ENCODE measurements around the gene TCEA2. TPM values are rescaled to one million over a fixed set of nuclear protein-coding genes. Genes with fewer than 3 reads are reported as not detected.
"Not testable (repeated sequence)": the region's sequence is repeated elsewhere in the genome, so short reads cannot be mapped to it uniquely, and the experiment has no call there.

Gene TCEA2
- polyA plus RNA-seq, 1 experiment: 34.2 TPM

- H3K4me3 ChIP-seq (ENCODE audit: low read depth, low read length): no peak overlapping the region
- H3K36me3 ChIP-seq (ENCODE audit: control insufficient read depth, insufficient read depth, low read length): no peaks in the 10 kb centered on the region
- POLR2A ChIA-PET: no interaction called here
- no peak for TF ChIP-seq CTCF (IDR thresholded peaks at IDR 0.05; ENCODE audit: insufficient read depth, low read depth, low read length)
- H3K27me3 ChIP-seq (ENCODE audit: control insufficient read depth, insufficient read depth, low read length): no peaks in the 10 kb centered on the region
- CTCF ChIA-PET: interaction anchor here (1.2 to 1.6 kb wide), 2 partner anchors 32 to 805 kb away, joined by 3 to 4 read pairs; partner anchors contain the start of gene LKAAEAR1
- no peak for DNase-seq (ENCODE audit: low read depth)
Measured at GRCh38 chr20:64115171-64115911, 52.3 kb downstream of the TCEA2 start.

GRCh38 chr20:64116016-64116415, 53.0 kb downstream of the TCEA2 start:
- DNase-seq (ENCODE audit: low read depth): no peak
- H3K36me3 ChIP-seq (ENCODE audit: control insufficient read depth, insufficient read depth, low read length): no peaks in the 10 kb centered on the region
- TF ChIP-seq CTCF (IDR thresholded peaks at IDR 0.05; ENCODE audit: insufficient read depth, low read depth, low read length): no peak
- H3K4me3 ChIP-seq (ENCODE audit: low read depth, low read length): no peak overlapping the region
- ChIA-PET CTCF (interaction anchor here (1.2 to 1.6 kb wide), 2 partner anchors 32 to 806 kb away, joined by 3 to 4 read pairs; partner anchors contain the start of gene LKAAEAR1), POLR2A (no interaction called here)
- no peaks in the 10 kb centered on the region for H3K27me3 ChIP-seq (ENCODE audit: control insufficient read depth, insufficient read depth, low read length)

GRCh38 chr20:64116541-64117431, 53.8 kb downstream of the TCEA2 start:
- H3K27me3 ChIP-seq (ENCODE audit: control insufficient read depth, insufficient read depth, low read length): peaks cover 2% of the 10 kb centered on the region; the same call in 1 of the 2 replicates
- no peaks in the 10 kb centered on the region for H3K36me3 ChIP-seq (ENCODE audit: control insufficient read depth, insufficient read depth, low read length)
- no peak for TF ChIP-seq CTCF (IDR thresholded peaks at IDR 0.05; ENCODE audit: insufficient read depth, low read depth, low read length)
- POLR2A ChIA-PET: no interaction called here
- H3K4me3 ChIP-seq (ENCODE audit: low read depth, low read length): no peak overlapping the region
- CTCF ChIA-PET: interaction anchor here (1.2 to 1.6 kb wide), 3 partner anchors 33 to 807 kb away, joined by 3 to 5 read pairs (median 4); partner anchors contain the start of genes LKAAEAR1 and PRPF6
- no peak for DNase-seq (ENCODE audit: low read depth)

GRCh38 chr20:64117432-64117777, 54.4 kb downstream of the TCEA2 start:
- POLR2A ChIA-PET; H3K36me3 ChIP-seq (ENCODE audit: control insufficient read depth, insufficient read depth, low read length); H3K27me3 ChIP-seq (ENCODE audit: control insufficient read depth, insufficient read depth, low read length); H3K4me3 ChIP-seq (ENCODE audit: low read depth, low read length); DNase-seq (ENCODE audit: low read depth): not testable (repeated sequence)
- CTCF ChIA-PET: interaction anchor here (1.2 kb wide), 1 partner anchor 137 kb away, joined by 5 read pairs; the partner anchor contains the start of gene PRPF6

- ChIA-PET CTCF (interaction anchor here (0.8 to 5.1 kb wide), 8 partner anchors 11 to 581 kb away, joined by 4 to 49 read pairs (median 12); partner anchors contain the start of genes C20orf204, LKAAEAR1, NPBWR2 and OPRL1), POLR2A (no interaction called here)
- peaks cover 4% of the 10 kb centered on the region; the same call in 1 of the 2 replicates for H3K27me3 ChIP-seq (ENCODE audit: control insufficient read depth, insufficient read depth, low read length)
- H3K4me3 ChIP-seq (ENCODE audit: low read depth, low read length): no peak overlapping the region
- no peaks in the 10 kb centered on the region for H3K36me3 ChIP-seq (ENCODE audit: control insufficient read depth, insufficient read depth, low read length)
- DNase-seq (ENCODE audit: low read depth): no peak
- no peak for TF ChIP-seq CTCF (IDR thresholded peaks at IDR 0.05; ENCODE audit: insufficient read depth, low read depth, low read length)
Measured at GRCh38 chr20:64119301-64119680, 56.3 kb downstream of the TCEA2 start.

Data from BJ (cell line).